SJCRH30 (cell line): ENCODE data around the gene ISY1. TPM values are rescaled to one million over a fixed set of nuclear protein-coding genes. Genes with fewer than 3 reads are reported as not detected.
A peak's percentile ranks its signal among the peaks of the same experiment; 100 is the strongest.
"Not testable (repeated sequence)": the region's sequence is repeated elsewhere in the genome, so short reads cannot be mapped to it uniquely, and the experiment has no call there.

Experiments used
- DNase-seq, 2 experiments: peaks; one replicate each; pipeline ENCODE4 v3.0.0-alpha.2; 2015 to 2020
- H3K27ac ChIP-seq: fragments of 250-450 bp; sonication (Bioruptor Pico); 2 replicates; pipeline ENCODE4 v1.5.1; 2020; ENCODE audit warnings: mild to moderate bottlenecking, moderate library complexity
- H3K27me3 ChIP-seq: fragments of 250-450 bp; sonication (Bioruptor Pico); 2 replicates; pipeline ENCODE4 v1.5.1; 2020; ENCODE audit warnings: mild to moderate bottlenecking, moderate library complexity
- H3K36me3 ChIP-seq: fragments of 250-450 bp; sonication (Bioruptor Pico); 2 replicates; pipeline ENCODE4 v1.5.1; 2020; ENCODE audit warnings: mild to moderate bottlenecking, moderate library complexity
- H3K4me1 ChIP-seq: fragments of 250-450 bp; sonication (Bioruptor Pico); 2 replicates; pipeline ENCODE4 v1.5.1; 2020; ENCODE audit warnings: mild to moderate bottlenecking, moderate library complexity
- H3K4me3 ChIP-seq: fragments of 250-450 bp; sonication (Bioruptor Pico); 2 replicates; pipeline ENCODE4 v1.5.1; 2020; ENCODE audit warnings: mild to moderate bottlenecking, moderate library complexity
- H3K9me3 ChIP-seq: fragments of 250-450 bp; sonication (Bioruptor Pico); replicated peaks from 2 replicates; pipeline ENCODE4 v1.5.1; 2020; ENCODE audit warnings: mild to moderate bottlenecking, moderate library complexity
- total RNA-seq: library from RNA; depleted of rRNA; stranded (reverse); fragments of >200 nt; shearing (Covaris generic); gene quantifications from 2 replicates; pipeline ENCODE4 v1.2.3, GENCODE V29; 2014

ISY1 gene
- total RNA-seq, 1 experiment from 2014 or later: 45.4 TPM

- peaks cover 5% of the 10 kb centered on the region; the same call in 1 of the 2 replicates for H3K4me1 ChIP-seq
- H3K4me3 ChIP-seq: peak overlapping the region; percentile 79
- no peaks in the 10 kb centered on the region for H3K27me3 ChIP-seq
- H3K36me3 ChIP-seq: no peaks in the 10 kb centered on the region
- H3K9me3 ChIP-seq: no peaks in the 10 kb centered on the region
- no peak overlapping the region for H3K27ac ChIP-seq
- no peak for DNase-seq
Measured at GRCh38 chr3:129119365-129120100, 41.3 kb downstream of the ISY1 start.

- Histone ChIP-seq H3K4me1 (peaks cover 5% of the 10 kb centered on the region; the same call in 1 of the 2 replicates), H3K4me3 (no peak overlapping the region), H3K27ac (no peak overlapping the region), H3K9me3 (no peaks in the 10 kb centered on the region), H3K36me3 (no peaks in the 10 kb centered on the region), H3K27me3 (no peaks in the 10 kb centered on the region)
- no peak for DNase-seq
Measured at GRCh38 chr3:129118745-129119144, 42.1 kb downstream of the ISY1 start.

- Histone ChIP-seq H3K27me3 (no peaks in the 10 kb centered on the region), H3K27ac (no peak overlapping the region), H3K4me3 (no peak overlapping the region), H3K4me1 (peaks cover 5% of the 10 kb centered on the region; the same call in 1 of the 2 replicates), H3K9me3 (no peaks in the 10 kb centered on the region), H3K36me3 (no peaks in the 10 kb centered on the region)
- DNase-seq: no peak
Measured at GRCh38 chr3:129117134-129117533, 43.7 kb downstream of the ISY1 start.

GRCh38 chr3:129116482-129116946, 44.3 kb downstream of the ISY1 start:
- Histone ChIP-seq H3K4me3 (no peak overlapping the region), H3K36me3 (no peaks in the 10 kb centered on the region), H3K9me3 (no peaks in the 10 kb centered on the region), H3K27ac (peak overlapping the region; percentile 15; the same call in 1 of the 2 replicates), H3K4me1 (peaks cover 5% of the 10 kb centered on the region; the same call in 1 of the 2 replicates), H3K27me3 (no peaks in the 10 kb centered on the region)
- peak; percentile 32 to 53 for DNase-seq

GRCh38 chr3:129114455-129114854, 46.4 kb downstream of the ISY1 start:
- H3K27me3 ChIP-seq: no peaks in the 10 kb centered on the region
- no peak overlapping the region for H3K4me3 ChIP-seq
- H3K27ac ChIP-seq: no peak overlapping the region
- no peak for DNase-seq
- peaks cover 5% of the 10 kb centered on the region; the same call in 1 of the 2 replicates for H3K4me1 ChIP-seq
- no peaks in the 10 kb centered on the region for H3K9me3 ChIP-seq
- H3K36me3 ChIP-seq: no peaks in the 10 kb centered on the region

GRCh38 chr3:129112308-129113052, 48.4 kb downstream of the ISY1 start:
- no peaks in the 10 kb centered on the region for H3K36me3 ChIP-seq
- peaks cover 5% of the 10 kb centered on the region; the same call in 1 of the 2 replicates for H3K4me1 ChIP-seq
- H3K9me3 ChIP-seq: no peaks in the 10 kb centered on the region
- no peak for DNase-seq
- no peak overlapping the region for H3K4me3 ChIP-seq
- H3K27me3 ChIP-seq: no peaks in the 10 kb centered on the region
- no peak overlapping the region for H3K27ac ChIP-seq

GRCh38 chr3:129111076-129111780, 49.6 kb downstream of the ISY1 start:
- not testable (repeated sequence) for H3K4me3 ChIP-seq, H3K36me3 ChIP-seq, H3K27me3 ChIP-seq, DNase-seq, H3K9me3 ChIP-seq, H3K27ac ChIP-seq
- peaks cover 10% of the 10 kb centered on the region for H3K4me1 ChIP-seq

- no peaks in the 10 kb centered on the region for H3K36me3 ChIP-seq
- H3K4me3 ChIP-seq: no peak overlapping the region
- DNase-seq: no peak
Measured at GRCh38 chr3:129107793-129108192, 53.1 kb downstream of the ISY1 start.

GRCh38 chr3:129106866-129107565, 53.8 kb downstream of the ISY1 start:
- H3K4me3 ChIP-seq: no peak overlapping the region
- no peaks in the 10 kb centered on the region for H3K27me3 ChIP-seq
- H3K27ac ChIP-seq: peak overlapping the region; percentile 3; the same call in 1 of the 2 replicates
- peak; percentile 68 to 80 for DNase-seq
- no peaks in the 10 kb centered on the region for H3K9me3 ChIP-seq
- no peaks in the 10 kb centered on the region for H3K36me3 ChIP-seq
- peaks cover 9% of the 10 kb centered on the region for H3K4me1 ChIP-seq

More at GRCh38 chr3:129107793-129108192, 53.1 kb downstream of the ISY1 start:
- no peaks in the 10 kb centered on the region for H3K27me3 ChIP-seq
- H3K27ac ChIP-seq: no peak overlapping the region
- peaks cover 9% of the 10 kb centered on the region for H3K4me1 ChIP-seq
- no peaks in the 10 kb centered on the region for H3K9me3 ChIP-seq

- H3K27ac ChIP-seq: peak overlapping the region; percentile 3; the same call in 1 of the 2 replicates
- H3K4me3 ChIP-seq: no peak overlapping the region
- no peaks in the 10 kb centered on the region for H3K36me3 ChIP-seq
- H3K27me3 ChIP-seq: no peaks in the 10 kb centered on the region
- DNase-seq: no peak
- no peaks in the 10 kb centered on the region for H3K9me3 ChIP-seq
- peaks cover 9% of the 10 kb centered on the region for H3K4me1 ChIP-seq
Measured at GRCh38 chr3:129106320-129106719, 54.5 kb downstream of the ISY1 start.

GRCh38 chr3:129105862-129106261, 55.0 kb downstream of the ISY1 start:
- Histone ChIP-seq H3K36me3 (no peaks in the 10 kb centered on the region), H3K4me3 (no peak overlapping the region), H3K4me1 (peaks cover 9% of the 10 kb centered on the region), H3K27me3 (no peaks in the 10 kb centered on the region), H3K27ac (no peak overlapping the region), H3K9me3 (no peaks in the 10 kb centered on the region)
- DNase-seq: no peak

GRCh38 chr3:129104498-129105079, 56.3 kb downstream of the ISY1 start:
- H3K27ac ChIP-seq: no peak overlapping the region
- H3K4me3 ChIP-seq: no peak overlapping the region
- H3K27me3 ChIP-seq: no peaks in the 10 kb centered on the region
- H3K4me1 ChIP-seq: peaks cover 9% of the 10 kb centered on the region
- H3K9me3 ChIP-seq: no peaks in the 10 kb centered on the region
- no peaks in the 10 kb centered on the region for H3K36me3 ChIP-seq
- no peak for DNase-seq

GRCh38 chr3:129104051-129104450, 56.8 kb downstream of the ISY1 start:
- Histone ChIP-seq H3K27ac (no peak overlapping the region), H3K27me3 (no peaks in the 10 kb centered on the region), H3K9me3 (no peaks in the 10 kb centered on the region), H3K4me1 (peaks cover 9% of the 10 kb centered on the region), H3K36me3 (no peaks in the 10 kb centered on the region), H3K4me3 (no peak overlapping the region)
- no peak for DNase-seq

GRCh38 chr3:129103296-129103695, 57.6 kb downstream of the ISY1 start:
- DNase-seq: no peak
- Histone ChIP-seq H3K27ac (no peak overlapping the region), H3K4me3 (no peak overlapping the region), H3K9me3 (no peaks in the 10 kb centered on the region; the same call in 1 of the 2 replicates), H3K36me3 (no peaks in the 10 kb centered on the region), H3K4me1 (peaks cover 9% of the 10 kb centered on the region), H3K27me3 (no peaks in the 10 kb centered on the region)
